Measurements from ENCODE around the gene MAP7.

GRCh38 chr6:136475686-136476085, 74.5 kb downstream of the MAP7 start:
- TF ChIP-seq CTCF (IDR thresholded peaks at IDR 0.05) (no peak), POLR2AphosphoS5 (IDR thresholded peaks at IDR 0.05) (no peak), POLR2A (IDR thresholded peaks at IDR 0.05) (no peak)
